Neural cell (in vitro differentiated cells): Measurements from ENCODE around the gene CABP7. TPM values are rescaled to one million over a fixed set of nuclear protein-coding genes. Genes with fewer than 3 reads are reported as not detected.

ENCODE experiments used
- H2AFZ ChIP-seq: fragments of 200-600, 300-800 bp; sonication (generic), shearing (Covaris generic); 2 replicates; pipeline ENCODE4 v1.6.0; 2014; ENCODE audit warnings: low read depth, mild to moderate bottlenecking, antibody characterized with exemption, low read length, moderate library complexity
- H3F3A ChIP-seq: fragments of 200-600 bp; shearing (Covaris generic); 2 replicates; pipeline ENCODE4 v1.6.1; 2016; ENCODE audit warnings: mild to moderate bottlenecking, moderate library complexity, mixed read lengths, antibody characterized with exemption, low read length; ENCODE audit not compliant: insufficient read depth, poor library complexity, severe bottlenecking
- H3K27ac ChIP-seq: fragments of 200-600, 300-800 bp; sonication (generic), shearing (Covaris generic); 2 replicates; pipeline ENCODE4 v1.5.1; 2014; ENCODE audit warnings: mild to moderate bottlenecking, low read length, moderate library complexity
- H3K27me3 ChIP-seq: fragments of 300-800, 200-600 bp; sonication (generic), shearing (Covaris generic); 2 replicates; pipeline ENCODE4 v1.6.0; 2014; ENCODE audit warnings: mild to moderate bottlenecking, low read depth, low read length, moderate library complexity; ENCODE audit not compliant: insufficient read depth
- H3K36me3 ChIP-seq: fragments of 300-800, 200-600 bp; sonication (generic), shearing (Covaris generic); 2 replicates; pipeline ENCODE4 v1.5.1; 2014; ENCODE audit warnings: mild to moderate bottlenecking, antibody characterized with exemption, low read length, moderate library complexity; ENCODE audit not compliant: insufficient read depth
- H3K4me2 ChIP-seq: fragments of 300-800, 200-600 bp; sonication (generic), shearing (Covaris generic); 2 replicates; pipeline ENCODE4 v1.6.0; 2014; ENCODE audit warnings: mild to moderate bottlenecking, low read length
- H3K4me3 ChIP-seq: fragments of 300-800, 200-600 bp; sonication (generic), shearing (Covaris generic); 2 replicates; pipeline ENCODE4 v1.5.1; 2014; ENCODE audit warnings: mild to moderate bottlenecking, low read length, moderate library complexity
- H3K79me2 ChIP-seq: fragments of 200-600 bp; shearing (Covaris generic); replicated peaks from 2 replicates; pipeline ENCODE4 v1.6.0; 2014; ENCODE audit warnings: mild to moderate bottlenecking, low read length, moderate library complexity; ENCODE audit not compliant: insufficient read depth
- H3K9ac ChIP-seq: fragments of 300-800, 200-600 bp; sonication (generic), shearing (Covaris generic); 2 replicates; pipeline ENCODE4 v1.6.1; 2016; ENCODE audit warnings: mild to moderate bottlenecking, low read length, mixed read lengths
- H3K9me2 ChIP-seq: fragments of 200-600 bp; shearing (Covaris generic); 2 replicates; pipeline ENCODE4 v1.6.1; 2016; ENCODE audit warnings: mild to moderate bottlenecking, low read length, mixed read lengths; ENCODE audit not compliant: insufficient read depth
- H3K9me3 ChIP-seq: fragments of 200-600, 300-800 bp; sonication (generic), shearing (Covaris generic); 2 replicates; pipeline ENCODE4 v1.6.1; 2016; ENCODE audit warnings: mild to moderate bottlenecking, mixed run types, low read length, moderate library complexity, mixed read lengths
- H4K20me1 ChIP-seq: fragments of 200-600 bp; shearing (Covaris generic); 2 replicates; pipeline ENCODE4 v1.6.1; 2016; ENCODE audit warnings: mild to moderate bottlenecking, mixed run types; ENCODE audit not compliant: insufficient read depth
- EP300 ChIP-seq: fragments of 450-650 bp; conservative IDR thresholded peaks from 2 replicates; pipeline ENCODE4 v1.6.1; 2014; ENCODE audit warnings: antibody characterized with exemption, mild to moderate bottlenecking, moderate library complexity; ENCODE audit not compliant: poor library complexity, severe bottlenecking
- EZH2 ChIP-seq: fragments of 200-600, 300-800 bp; shearing (Covaris generic), sonication (generic); IDR thresholded peaks from 2 replicates; pipeline ENCODE4 v1.6.1; 2014; ENCODE audit warnings: antibody characterized with exemption, low read length, borderline replicate concordance, mild to moderate bottlenecking; ENCODE audit not compliant: insufficient read depth, poor library complexity, severe bottlenecking
- MXI1 ChIP-seq: fragments of 450-650 bp; conservative IDR thresholded peaks from 2 replicates; pipeline ENCODE4 v1.6.1; 2014; ENCODE audit warnings: antibody characterized with exemption, mild to moderate bottlenecking; ENCODE audit not compliant: poor library complexity, severe bottlenecking
- POLR2AphosphoS5 ChIP-seq: IDR thresholded peaks from 2 replicates; pipeline ENCODE4 v1.6.1; 2012
- RAD21 ChIP-seq: fragments of 450-650 bp; conservative IDR thresholded peaks from 2 replicates; pipeline ENCODE4 v1.6.1; 2014; ENCODE audit warnings: antibody characterized with exemption, mild to moderate bottlenecking, moderate library complexity
- SMC3 ChIP-seq: fragments of 450-650 bp; conservative IDR thresholded peaks from 2 replicates; pipeline ENCODE4 v1.6.1; 2014; ENCODE audit warnings: antibody characterized with exemption, mild to moderate bottlenecking, moderate library complexity; ENCODE audit not compliant: poor library complexity
- TAF1 ChIP-seq: IDR thresholded peaks from 2 replicates; pipeline ENCODE4 v1.6.1; 2012; ENCODE audit warnings: low read depth
- polyA plus RNA-seq: library from polyadenylated mRNA; depleted of rRNA; stranded (reverse); fragments of >200 nt; gene quantifications from 2 replicates; pipeline ENCODE4 v1.2.3, GENCODE V29; 2014
- TF ChIP-seq, protein P1 (sequence below): fragments of 450-650 bp; IDR thresholded peaks from 2 replicates; pipeline ENCODE4 v1.5.1; 2014; ENCODE audit warnings: antibody characterized with exemption, mild to moderate bottlenecking, moderate library complexity; ENCODE audit not compliant: poor library complexity, severe bottlenecking
- TF ChIP-seq, protein P2 (sequence below): IDR thresholded peaks from 2 replicates; pipeline ENCODE4 v1.6.1; 2012; ENCODE audit warnings: borderline replicate concordance

CABP7 gene
- polyA plus RNA-seq, 1 donor from 2014 or later: 0.67 TPM

DNA sequence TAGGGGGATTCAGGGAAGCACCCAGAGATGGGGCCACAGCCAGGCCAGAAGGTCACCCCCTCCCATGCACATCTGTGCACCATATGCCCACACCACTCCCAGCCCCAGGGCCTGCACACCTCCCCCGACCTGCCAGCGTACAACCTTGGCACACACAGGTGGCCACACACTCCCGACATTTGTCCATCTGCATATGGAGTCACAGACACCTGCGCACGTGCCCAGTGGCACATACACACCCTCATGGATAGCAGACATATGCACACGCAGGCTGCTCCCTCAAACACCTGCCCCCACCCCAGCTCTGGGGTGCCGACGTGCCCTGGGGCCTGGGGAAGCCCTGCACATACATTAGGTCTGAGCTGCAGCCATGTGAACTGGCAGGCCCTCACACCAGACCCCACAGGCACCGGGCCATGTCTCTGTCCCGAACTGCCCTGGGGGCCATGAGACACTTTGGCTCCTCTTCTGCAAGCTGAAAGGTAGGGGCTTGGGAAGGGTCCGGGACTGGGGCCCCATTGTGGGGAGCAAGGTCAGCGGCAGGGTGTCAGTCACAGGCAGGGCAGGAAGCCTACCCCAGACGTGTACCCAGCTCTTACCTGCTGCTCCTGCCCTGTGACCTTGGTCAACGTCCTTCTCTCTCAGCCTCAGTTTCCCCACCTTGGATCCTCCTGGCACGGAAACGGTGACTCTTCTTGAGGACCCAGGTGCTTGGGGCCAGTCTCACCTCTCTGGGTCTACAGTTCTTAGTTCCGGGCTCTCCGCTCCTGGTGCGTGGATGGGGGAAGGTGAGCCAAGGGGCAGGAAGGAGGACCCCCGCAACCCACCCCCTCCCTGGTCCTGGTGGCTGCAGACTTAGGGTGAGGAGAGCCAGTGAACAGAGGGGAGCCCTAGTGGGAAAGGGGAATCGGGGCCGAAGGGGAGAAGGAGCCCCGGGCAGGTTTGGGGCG, 579 bp upstream of the CABP7 start:
- H3K9me2 ChIP-seq: no peaks in the 10 kb centered on the region
- H3F3A ChIP-seq: no peaks in the 10 kb centered on the region
- TF ChIP-seq EZH2: peak; percentile 56
- no peak for TF ChIP-seq RAD21
- H3K9ac ChIP-seq: no peak overlapping the region
- no peak overlapping the region for H3K4me3 ChIP-seq
- no peaks in the 10 kb centered on the region for H4K20me1 ChIP-seq
- no peaks in the 10 kb centered on the region for H3K79me2 ChIP-seq
- H2AFZ ChIP-seq: no peak overlapping the region
- no peak overlapping the region for H3K4me2 ChIP-seq
- H3K27me3 ChIP-seq: peaks cover 44% of the 10 kb centered on the region
- H3K27ac ChIP-seq: no peak overlapping the region
- no peaks in the 10 kb centered on the region for H3K36me3 ChIP-seq
- no peaks in the 10 kb centered on the region for H3K9me3 ChIP-seq

DNA sequence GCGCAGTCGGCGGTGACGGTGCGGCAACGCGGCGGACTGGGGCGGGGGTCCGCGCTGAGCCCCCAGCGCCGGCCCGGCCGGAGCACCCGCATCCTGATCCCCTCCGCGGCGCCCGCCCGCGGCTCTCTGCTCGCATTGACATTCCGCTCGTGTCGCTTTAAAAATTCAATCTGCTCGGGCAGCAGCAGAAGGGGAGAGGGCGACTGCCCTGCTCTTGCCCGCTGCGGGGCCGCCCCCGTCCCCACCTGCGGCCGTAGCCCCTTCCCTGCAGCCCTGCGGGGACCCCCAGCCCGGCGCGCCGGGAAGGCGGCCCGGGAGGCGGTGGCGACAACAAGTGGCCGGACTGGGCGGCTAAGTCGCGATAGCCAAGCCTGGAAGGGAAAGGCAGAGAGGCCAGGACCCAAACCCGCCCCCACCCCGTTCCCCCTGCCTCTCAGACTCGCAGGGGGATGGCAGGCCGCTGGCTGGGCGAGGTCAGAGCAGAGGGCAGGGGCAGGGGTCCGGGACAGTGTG, 1.1 kb downstream of the CABP7 start:
- no peaks in the 10 kb centered on the region for H3F3A ChIP-seq
- H3K4me2 ChIP-seq: no peak overlapping the region
- H4K20me1 ChIP-seq: no peaks in the 10 kb centered on the region
- peak overlapping the region; percentile 54 for H3K4me3 ChIP-seq
- TF ChIP-seq TAF1 (no peak), RAD21 (no peak), EP300 (no peak), POLR2AphosphoS5 (no peak), EZH2 (no peak)
- H3K27ac ChIP-seq: no peak overlapping the region
- H3K9me2 ChIP-seq: no peaks in the 10 kb centered on the region
- no peak overlapping the region for H3K9ac ChIP-seq
- H3K27me3 ChIP-seq: peaks cover 44% of the 10 kb centered on the region
- H3K79me2 ChIP-seq: no peaks in the 10 kb centered on the region
- no peaks in the 10 kb centered on the region for H3K9me3 ChIP-seq
- H2AFZ ChIP-seq: no peak overlapping the region
- no peaks in the 10 kb centered on the region for H3K36me3 ChIP-seq

DNA sequence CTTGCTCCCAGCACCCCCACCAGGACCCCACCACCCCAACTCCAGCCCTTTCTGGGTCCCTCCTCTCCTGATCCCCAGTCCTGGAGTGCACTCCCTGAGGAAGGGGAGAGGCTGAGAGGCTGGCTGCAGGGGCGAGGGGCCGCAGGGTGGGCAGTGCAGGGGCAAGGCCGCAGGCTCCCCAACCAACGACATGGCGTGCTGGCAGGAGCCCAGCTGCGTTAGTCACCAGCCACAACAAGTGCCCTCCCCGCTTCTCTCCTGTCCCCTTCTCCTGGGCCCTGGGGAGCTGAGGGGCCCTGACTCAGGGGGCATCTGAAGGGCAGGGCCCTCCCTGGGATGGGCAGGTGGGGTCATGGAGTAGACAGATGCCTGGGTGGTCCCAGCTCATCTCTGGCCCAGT, 2.3 kb downstream of the CABP7 start:
- Histone ChIP-seq H3K9ac (no peak overlapping the region), H3K27ac (no peak overlapping the region), H3F3A (no peaks in the 10 kb centered on the region), H3K9me2 (no peaks in the 10 kb centered on the region), H3K79me2 (no peaks in the 10 kb centered on the region), H3K36me3 (no peaks in the 10 kb centered on the region), H3K27me3 (peaks cover 44% of the 10 kb centered on the region), H3K4me2 (no peak overlapping the region), H3K4me3 (no peak overlapping the region), H4K20me1 (no peaks in the 10 kb centered on the region), H3K9me3 (no peaks in the 10 kb centered on the region), H2AFZ (no peak overlapping the region)
- TF ChIP-seq EZH2 (no peak), TAF1 (no peak), SMC3 (no peak), MXI1 (no peak), RAD21 (no peak)

DNA sequence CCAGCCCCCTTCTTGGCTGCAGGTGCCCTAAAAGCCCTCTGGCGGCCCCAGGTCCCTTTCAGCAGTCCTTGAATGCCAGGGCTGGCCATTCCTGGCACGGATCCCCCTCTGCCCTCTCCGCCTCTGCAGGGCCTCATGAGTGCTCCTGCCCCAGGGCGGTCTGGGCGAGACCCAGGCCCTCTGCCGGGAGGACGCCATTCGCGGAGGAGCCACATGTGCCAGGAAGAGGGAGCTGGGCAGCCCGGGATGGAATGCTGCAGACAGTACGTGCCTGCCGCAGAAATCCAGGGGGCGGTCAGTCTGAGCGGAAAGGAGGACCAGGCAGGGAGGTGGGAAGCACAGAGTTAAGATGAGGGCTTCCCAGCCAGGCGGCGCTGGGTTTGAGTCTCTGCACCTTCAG, 2.8 kb downstream of the CABP7 start:
- Histone ChIP-seq H2AFZ (no peak overlapping the region), H3K27ac (no peak overlapping the region), H3K9ac (no peak overlapping the region), H3K9me3 (no peaks in the 10 kb centered on the region), H3K79me2 (no peaks in the 10 kb centered on the region), H3F3A (no peaks in the 10 kb centered on the region), H3K27me3 (peaks cover 44% of the 10 kb centered on the region), H4K20me1 (no peaks in the 10 kb centered on the region), H3K4me3 (no peak overlapping the region), H3K9me2 (no peaks in the 10 kb centered on the region), H3K36me3 (no peaks in the 10 kb centered on the region), H3K4me2 (no peak overlapping the region)
- TF ChIP-seq RAD21: no peak
- no peak for TF ChIP-seq EZH2
- TF ChIP-seq EP300: no peak
- TF ChIP-seq SMC3: no peak
- TF ChIP-seq, protein P1, sequence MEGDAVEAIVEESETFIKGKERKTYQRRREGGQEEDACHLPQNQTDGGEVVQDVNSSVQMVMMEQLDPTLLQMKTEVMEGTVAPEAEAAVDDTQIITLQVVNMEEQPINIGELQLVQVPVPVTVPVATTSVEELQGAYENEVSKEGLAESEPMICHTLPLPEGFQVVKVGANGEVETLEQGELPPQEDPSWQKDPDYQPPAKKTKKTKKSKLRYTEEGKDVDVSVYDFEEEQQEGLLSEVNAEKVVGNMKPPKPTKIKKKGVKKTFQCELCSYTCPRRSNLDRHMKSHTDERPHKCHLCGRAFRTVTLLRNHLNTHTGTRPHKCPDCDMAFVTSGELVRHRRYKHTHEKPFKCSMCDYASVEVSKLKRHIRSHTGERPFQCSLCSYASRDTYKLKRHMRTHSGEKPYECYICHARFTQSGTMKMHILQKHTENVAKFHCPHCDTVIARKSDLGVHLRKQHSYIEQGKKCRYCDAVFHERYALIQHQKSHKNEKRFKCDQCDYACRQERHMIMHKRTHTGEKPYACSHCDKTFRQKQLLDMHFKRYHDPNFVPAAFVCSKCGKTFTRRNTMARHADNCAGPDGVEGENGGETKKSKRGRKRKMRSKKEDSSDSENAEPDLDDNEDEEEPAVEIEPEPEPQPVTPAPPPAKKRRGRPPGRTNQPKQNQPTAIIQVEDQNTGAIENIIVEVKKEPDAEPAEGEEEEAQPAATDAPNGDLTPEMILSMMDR: no peak
- TF ChIP-seq MXI1: no peak
- TF ChIP-seq POLR2AphosphoS5: no peak
- TF ChIP-seq, protein P2, sequence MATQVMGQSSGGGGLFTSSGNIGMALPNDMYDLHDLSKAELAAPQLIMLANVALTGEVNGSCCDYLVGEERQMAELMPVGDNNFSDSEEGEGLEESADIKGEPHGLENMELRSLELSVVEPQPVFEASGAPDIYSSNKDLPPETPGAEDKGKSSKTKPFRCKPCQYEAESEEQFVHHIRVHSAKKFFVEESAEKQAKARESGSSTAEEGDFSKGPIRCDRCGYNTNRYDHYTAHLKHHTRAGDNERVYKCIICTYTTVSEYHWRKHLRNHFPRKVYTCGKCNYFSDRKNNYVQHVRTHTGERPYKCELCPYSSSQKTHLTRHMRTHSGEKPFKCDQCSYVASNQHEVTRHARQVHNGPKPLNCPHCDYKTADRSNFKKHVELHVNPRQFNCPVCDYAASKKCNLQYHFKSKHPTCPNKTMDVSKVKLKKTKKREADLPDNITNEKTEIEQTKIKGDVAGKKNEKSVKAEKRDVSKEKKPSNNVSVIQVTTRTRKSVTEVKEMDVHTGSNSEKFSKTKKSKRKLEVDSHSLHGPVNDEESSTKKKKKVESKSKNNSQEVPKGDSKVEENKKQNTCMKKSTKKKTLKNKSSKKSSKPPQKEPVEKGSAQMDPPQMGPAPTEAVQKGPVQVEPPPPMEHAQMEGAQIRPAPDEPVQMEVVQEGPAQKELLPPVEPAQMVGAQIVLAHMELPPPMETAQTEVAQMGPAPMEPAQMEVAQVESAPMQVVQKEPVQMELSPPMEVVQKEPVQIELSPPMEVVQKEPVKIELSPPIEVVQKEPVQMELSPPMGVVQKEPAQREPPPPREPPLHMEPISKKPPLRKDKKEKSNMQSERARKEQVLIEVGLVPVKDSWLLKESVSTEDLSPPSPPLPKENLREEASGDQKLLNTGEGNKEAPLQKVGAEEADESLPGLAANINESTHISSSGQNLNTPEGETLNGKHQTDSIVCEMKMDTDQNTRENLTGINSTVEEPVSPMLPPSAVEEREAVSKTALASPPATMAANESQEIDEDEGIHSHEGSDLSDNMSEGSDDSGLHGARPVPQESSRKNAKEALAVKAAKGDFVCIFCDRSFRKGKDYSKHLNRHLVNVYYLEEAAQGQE: no peak
- TF ChIP-seq TAF1: no peak
